Measurements from ENCODE around the gene PRMT6.

PRMT6 gene

GRCh38 chr1:107095647-107096046, 39.2 kb downstream of the PRMT6 start:
- DNase-seq = no peak

GRCh38 chr1:107096690-107097089, 40.2 kb downstream of the PRMT6 start:
- DNase-seq = no peak

GRCh38 chr1:107098961-107099360, 42.5 kb downstream of the PRMT6 start:
- DNase-seq = no peak

- DNase-seq = no peak
These were observed 44.0 kb downstream of the PRMT6 start for GRCh38 chr1:107100331-107100984.

- no peak for DNase-seq
These were observed 49.4 kb downstream of the PRMT6 start for GRCh38 chr1:107105914-107106313.
